Endodermal cell (in vitro differentiated cells): ENCODE results near the gene INPP4B. TPM values are rescaled to one million over a fixed set of nuclear protein-coding genes. Genes with fewer than 3 reads are reported as not detected.

Source experiments
- DNase-seq: peaks from one replicate; pipeline ENCODE4 v3.0.0-alpha.2; 2017
- H3K27ac ChIP-seq: 2 replicates; pipeline ENCODE4 v1.5.1; 2013; ENCODE audit warnings: mild to moderate bottlenecking, low read depth, low read length, moderate library complexity
- H3K27me3 ChIP-seq: 2 replicates; pipeline ENCODE4 v1.6.1; 2013; ENCODE audit warnings: mild to moderate bottlenecking, low read length, moderate library complexity; ENCODE audit not compliant: insufficient read depth, control insufficient read depth, poor library complexity, severe bottlenecking
- H3K36me3 ChIP-seq: 2 replicates; pipeline ENCODE4 v1.7.0; 2013; ENCODE audit warnings: mild to moderate bottlenecking, low read length, moderate library complexity; ENCODE audit not compliant: control insufficient read depth, insufficient read depth
- H3K4me1 ChIP-seq: one replicate; pipeline ENCODE4 v1.7.0; 2013; ENCODE audit warnings: low read length; ENCODE audit not compliant: control insufficient read depth, insufficient read depth
- H3K4me3 ChIP-seq: 2 replicates; pipeline ENCODE4 v1.5.1; 2013; ENCODE audit warnings: mild to moderate bottlenecking, low read length, moderate library complexity
- H3K9ac ChIP-seq: 2 replicates; pipeline ENCODE4 v1.6.1; 2013; ENCODE audit warnings: mild to moderate bottlenecking, low read length, moderate library complexity; ENCODE audit not compliant: poor library complexity, severe bottlenecking; ENCODE audit errors: extremely low read depth
- H3K9me3 ChIP-seq: 2 replicates; pipeline ENCODE4 v1.6.1; 2013; ENCODE audit warnings: mild to moderate bottlenecking, low read length, moderate library complexity; ENCODE audit not compliant: control insufficient read depth
- H3K27ac Mint-ChIP-seq: 2 replicates; pipeline ENCODE4 v1.8.0; 2020; ENCODE audit warnings: mixed read lengths
- H3K27me3 Mint-ChIP-seq: 2 replicates; pipeline ENCODE4 v1.8.0; 2021; ENCODE audit warnings: mild to moderate bottlenecking, mixed read lengths; ENCODE audit not compliant: insufficient read depth
- H3K36me3 Mint-ChIP-seq: 2 replicates; pipeline ENCODE4 v1.8.0; 2020; ENCODE audit warnings: low read depth, mixed read lengths
- H3K4me1 Mint-ChIP-seq: 2 replicates; pipeline ENCODE4 v1.8.0; 2020; ENCODE audit warnings: mixed read lengths
- H3K4me3 Mint-ChIP-seq: 2 replicates; pipeline ENCODE4 v1.8.0; 2020; ENCODE audit warnings: mild to moderate bottlenecking, moderate library complexity, mixed read lengths
- H3K9me3 Mint-ChIP-seq: 2 replicates; pipeline ENCODE4 v1.8.0; 2020; ENCODE audit warnings: mild to moderate bottlenecking, mixed read lengths
- CTCF ChIP-seq: fragments of 200-600 bp; sonication (generic); conservative IDR thresholded peaks from 2 replicates; pipeline ENCODE4 v1.5.0; 2021; ENCODE audit warnings: antibody characterized with exemption, mild to moderate bottlenecking
- WGBS, 2 experiments: methylation state at CpG; one replicate each; pipeline versions ENCODE4 v1.1.5 to v1.1.7; 2013; ENCODE audit warnings: missing lambda C conversion rate in 2 of 2, mixed read lengths in 1 of 2; ENCODE audit not compliant: insufficient coverage in 1 of 2, insufficient read length in 1 of 2; 5-methylcytosine and 5-hydroxymethylcytosine counted together
- total RNA-seq, 2 donors: library from RNA; stranded (reverse); fragmentation: NEBNext Ultra II Directional in 1 of 2; extraction: Animal tissue kit (Norgen Biotek cat#: 25700) in 1 of 2; gene quantifications; 2 replicates in 1 of 2; 3 replicates in 1 of 2; pipeline ENCODE4 v1.2.1, GENCODE V29; 2021

The INPP4B gene
- total RNA-seq, 2 donors from 2014 or later: 0.64 to 0.66 TPM

- Histone ChIP-seq H3K27me3 (no peaks in the 10 kb centered on the region), H3K4me1 (no peaks in the 10 kb centered on the region), H3K4me3 (no peak overlapping the region), H3K27ac (no peak overlapping the region), H3K36me3 (no peaks in the 10 kb centered on the region), H3K9ac (no peak overlapping the region), H3K9me3 (no peaks in the 10 kb centered on the region)
- no peaks in the 10 kb centered on the region for H3K27me3 Mint-ChIP-seq
- H3K36me3 Mint-ChIP-seq: no peaks in the 10 kb centered on the region
- H3K4me1 Mint-ChIP-seq: peaks cover 3% of the 10 kb centered on the region
- H3K9me3 Mint-ChIP-seq: no peaks in the 10 kb centered on the region
- no peak overlapping the region for H3K4me3 Mint-ChIP-seq
- 92% methylated on average over 2 of the region's 2 CpGs; no CpG with 5 or more reads in 1 of the 2 experiments for WGBS, 2 experiments
- H3K27ac Mint-ChIP-seq: no peak overlapping the region
- DNase-seq: no peak
- no peak for TF ChIP-seq CTCF
Observed at GRCh38 chr4:142265946-142266345, 580.2 kb downstream of the INPP4B start.

GRCh38 chr4:142265536-142265935 is 580.6 kb downstream of the INPP4B start:
- no peaks in the 10 kb centered on the region for H3K36me3 Mint-ChIP-seq

GRCh38 chr4:142264961-142265360 is 581.1 kb downstream of the INPP4B start:
- Histone ChIP-seq H3K4me1 (no peaks in the 10 kb centered on the region), H3K9me3 (no peaks in the 10 kb centered on the region), H3K4me3 (no peak overlapping the region), H3K9ac (no peak overlapping the region), H3K27me3 (no peaks in the 10 kb centered on the region), H3K36me3 (no peaks in the 10 kb centered on the region), H3K27ac (no peak overlapping the region)
- H3K9me3 Mint-ChIP-seq: no peaks in the 10 kb centered on the region
- no peak for TF ChIP-seq CTCF
- DNase-seq: no peak
- no peak overlapping the region for H3K4me3 Mint-ChIP-seq
- no peaks in the 10 kb centered on the region for H3K27me3 Mint-ChIP-seq
- H3K36me3 Mint-ChIP-seq: no peaks in the 10 kb centered on the region
- H3K27ac Mint-ChIP-seq: no peak overlapping the region
- H3K4me1 Mint-ChIP-seq: peaks cover 3% of the 10 kb centered on the region
- 90 to 100% methylated on average over 1 to 2 of the region's 2 CpGs for WGBS, 2 experiments

More at GRCh38 chr4:142265536-142265935, 580.6 kb downstream of the INPP4B start:
- Histone ChIP-seq H3K27ac (no peak overlapping the region), H3K9me3 (no peaks in the 10 kb centered on the region), H3K9ac (no peak overlapping the region), H3K27me3 (no peaks in the 10 kb centered on the region), H3K4me1 (no peaks in the 10 kb centered on the region), H3K4me3 (no peak overlapping the region), H3K36me3 (no peaks in the 10 kb centered on the region)
- no peak for DNase-seq
- H3K27ac Mint-ChIP-seq: no peak overlapping the region
- peaks cover 3% of the 10 kb centered on the region for H3K4me1 Mint-ChIP-seq
- no peak for TF ChIP-seq CTCF
- H3K9me3 Mint-ChIP-seq: no peaks in the 10 kb centered on the region
- 96 to 100% methylated on average over 2 to 3 of the region's 3 CpGs for WGBS, 2 experiments
- H3K4me3 Mint-ChIP-seq: no peak overlapping the region
- no peaks in the 10 kb centered on the region for H3K27me3 Mint-ChIP-seq
